C4-2B (cell line): ENCODE measurements around the gene EIF3K.

Experiments used
- CTCF ChIP-seq: fragments of 450-650 bp; conservative IDR thresholded peaks from 2 replicates; pipeline ENCODE4 v1.5.1; 2017; ENCODE audit warnings: mild to moderate bottlenecking
- ZFX ChIP-seq: fragments of 450-650 bp; IDR thresholded peaks from 2 replicates; pipeline ENCODE4 v1.6.1; 2017

DNA sequence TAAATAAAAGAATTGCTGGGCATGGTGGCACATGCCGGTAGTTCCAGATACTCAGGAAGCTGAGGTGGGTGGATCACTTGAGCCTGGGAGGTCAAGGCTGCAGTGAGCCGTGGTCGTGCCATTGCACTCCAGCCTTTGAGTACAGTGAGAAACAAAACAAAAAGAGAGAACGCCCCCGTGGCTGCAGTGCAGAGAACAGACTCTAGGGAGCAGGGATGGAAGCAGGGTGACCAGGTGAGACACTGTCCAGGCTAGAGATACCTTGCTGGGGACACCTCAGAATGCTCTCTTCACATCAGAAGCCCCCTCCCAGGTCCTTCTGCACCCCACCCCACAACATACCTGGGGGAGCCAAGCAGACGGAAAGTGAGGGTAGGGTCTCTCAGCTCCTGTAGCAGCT, 26.0 kb upstream of the EIF3K start:
- TF ChIP-seq CTCF, result no peak
- no peak for TF ChIP-seq ZFX
